Measurements from ENCODE around the gene BCL7A.

The BCL7A gene

DNA sequence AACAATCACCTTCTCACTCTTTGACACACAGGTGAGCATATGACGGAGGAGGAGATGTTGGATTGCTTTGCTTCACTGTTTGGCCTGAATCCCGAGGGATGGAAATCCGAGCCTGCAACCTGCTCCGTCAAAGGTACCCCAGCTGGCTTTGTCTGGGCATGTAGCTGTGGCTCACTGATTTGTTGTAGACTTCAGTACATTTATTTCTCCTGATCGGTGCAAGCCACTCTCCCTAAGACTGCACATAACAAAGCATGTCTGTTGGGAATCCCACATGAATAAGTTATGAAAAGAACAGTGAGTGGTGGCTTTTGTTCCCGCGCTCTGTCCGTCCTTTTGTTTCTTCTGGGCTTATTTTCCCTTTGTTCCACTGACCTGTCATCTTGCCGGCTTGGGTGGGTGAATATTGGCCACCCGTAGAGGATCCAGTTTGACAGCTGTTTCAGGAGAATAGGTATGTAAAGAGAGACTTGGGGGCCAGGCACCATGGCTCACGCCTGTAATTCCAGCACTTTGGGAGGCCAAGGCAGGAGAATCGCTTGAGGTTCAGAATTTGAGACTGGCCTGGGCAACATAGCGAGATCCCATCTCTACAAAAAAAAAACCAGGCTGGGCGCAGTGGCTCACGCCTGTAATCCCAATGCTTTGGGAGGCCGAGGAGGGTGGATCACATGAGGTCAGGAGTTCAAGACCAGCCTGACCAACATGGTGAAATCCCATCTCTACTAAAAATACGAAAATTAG, 20.0 kb upstream of the BCL7A start:
- no peak for DNase-seq

DNA sequence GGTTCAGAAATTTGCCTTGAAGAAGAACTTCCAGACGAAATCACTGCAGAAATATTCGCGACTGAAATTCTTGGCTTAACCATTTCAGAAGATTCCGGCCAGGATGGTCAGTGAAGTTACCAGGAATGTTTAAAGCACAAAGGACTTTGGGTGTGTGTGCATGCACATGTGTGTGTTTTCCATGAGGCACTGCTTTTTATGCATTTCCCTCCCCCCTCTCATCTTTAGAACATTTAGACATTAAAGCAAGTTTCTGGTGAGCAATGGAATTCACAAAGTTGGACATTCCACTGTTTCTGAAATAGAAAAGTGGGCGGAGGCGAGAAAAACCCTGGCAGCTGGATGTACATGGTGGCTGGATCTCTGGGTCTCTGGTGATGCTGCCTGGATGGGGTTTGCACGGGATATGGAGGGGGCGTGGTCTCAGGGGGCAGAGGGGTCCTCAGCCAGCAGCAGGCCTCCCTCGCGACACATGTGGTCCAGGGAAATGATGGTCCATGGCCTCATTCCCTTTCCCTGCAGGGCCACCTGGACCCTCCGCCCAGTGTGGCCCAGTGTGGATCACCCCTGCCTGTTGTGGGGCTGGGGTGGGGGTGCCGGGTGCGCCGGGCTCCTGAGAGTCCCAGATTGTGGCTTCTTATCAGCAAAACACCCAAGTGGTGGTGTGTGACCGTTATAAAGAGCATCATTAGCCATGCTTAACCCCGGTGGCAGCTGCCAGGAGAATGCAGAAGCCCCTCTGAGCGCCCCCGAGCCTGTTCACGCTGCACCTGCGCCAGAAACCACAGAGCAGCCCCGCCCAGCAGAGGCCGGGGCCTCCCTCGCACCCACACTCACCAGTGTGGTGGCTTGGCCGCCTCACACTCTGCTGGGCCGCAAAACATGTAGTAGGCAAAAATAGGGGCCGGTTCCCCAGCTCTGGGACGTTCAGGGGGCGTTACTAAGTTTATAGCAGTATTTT, 17.8 kb upstream of the BCL7A start:
- no peak for DNase-seq

DNA sequence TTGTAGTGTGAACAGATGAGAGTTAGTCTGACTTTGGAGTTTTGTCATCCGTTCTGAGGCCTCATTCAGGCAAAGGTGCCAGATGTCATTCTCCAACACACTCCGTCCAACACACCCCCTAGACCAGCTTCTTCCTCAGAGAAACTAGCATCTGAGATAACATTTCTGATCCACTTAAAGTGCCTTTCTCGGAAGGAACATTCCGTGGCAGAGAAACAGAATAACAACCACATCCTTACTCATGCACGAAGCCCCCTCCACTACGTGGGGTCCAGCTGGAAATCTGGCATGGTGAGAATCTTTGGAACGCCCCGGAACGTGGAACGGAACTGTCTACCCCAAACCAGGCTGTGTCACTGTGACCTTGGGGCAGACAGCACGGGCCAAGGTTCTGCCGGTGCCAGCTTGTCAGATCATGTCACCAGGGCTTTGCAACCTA, 17.0 kb upstream of the BCL7A start:
- DNase-seq: no peak

DNA sequence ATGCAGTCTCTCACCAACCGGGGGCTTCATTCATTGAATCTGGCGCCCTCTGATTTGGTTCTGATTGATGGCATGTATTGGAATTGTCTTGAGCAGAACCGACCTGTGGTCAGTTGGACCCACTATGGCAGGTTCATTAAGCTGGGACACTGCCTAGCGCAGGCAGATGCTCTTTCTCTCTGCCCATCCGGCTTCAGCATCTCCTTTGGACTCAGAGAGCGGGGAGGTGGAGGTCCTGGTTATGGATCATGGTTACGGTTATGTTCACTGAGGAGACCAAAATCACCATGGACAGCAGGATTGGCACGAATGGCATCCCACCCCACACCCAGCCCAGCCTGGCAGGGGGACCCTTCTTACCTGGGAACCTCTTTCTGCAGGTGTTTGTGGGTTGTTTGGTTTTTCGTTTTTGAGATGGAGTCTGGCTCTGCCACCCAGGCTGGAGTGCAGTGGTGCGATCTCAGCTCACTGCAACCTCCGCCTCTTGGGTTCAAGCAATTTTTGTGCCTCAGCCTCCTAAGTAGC, 16.4 kb upstream of the BCL7A start:
- no peak for DNase-seq

DNA sequence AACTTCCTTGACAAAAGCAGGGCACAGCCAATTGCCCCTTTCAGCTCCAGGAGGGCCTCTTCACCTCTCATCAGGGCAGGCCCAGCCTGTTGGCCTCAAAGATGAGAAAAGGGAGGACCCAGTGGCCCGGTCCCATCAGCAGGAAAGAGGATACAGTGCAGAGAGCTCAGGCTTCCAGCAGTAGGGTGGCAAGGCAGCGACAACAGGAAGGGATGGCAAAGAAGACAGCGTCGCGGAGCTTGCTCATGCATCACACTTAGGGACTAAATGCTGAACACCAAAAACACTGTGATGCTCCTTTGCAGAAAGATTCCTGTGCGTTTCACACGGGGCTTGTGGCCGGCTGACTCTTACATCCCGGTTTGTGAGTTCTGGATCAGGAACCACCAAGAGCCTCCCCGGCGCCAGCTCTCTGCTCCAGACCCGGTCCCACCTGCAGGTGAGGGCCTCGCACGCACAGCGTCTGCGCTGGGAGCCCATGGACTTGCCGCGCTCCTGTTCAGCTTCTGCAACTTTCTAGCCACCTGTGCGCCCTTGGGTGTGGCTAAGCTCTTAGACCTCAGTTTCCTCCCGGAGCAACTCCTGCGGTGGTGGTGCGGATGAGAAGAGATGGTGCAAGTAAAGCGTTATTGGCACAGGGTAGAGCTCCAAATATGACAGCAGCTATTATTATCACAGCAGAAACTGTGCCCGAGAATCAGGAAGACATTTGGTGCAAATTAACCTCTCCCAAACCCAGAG, 15.3 kb upstream of the BCL7A start:
- no peak for DNase-seq

DNA sequence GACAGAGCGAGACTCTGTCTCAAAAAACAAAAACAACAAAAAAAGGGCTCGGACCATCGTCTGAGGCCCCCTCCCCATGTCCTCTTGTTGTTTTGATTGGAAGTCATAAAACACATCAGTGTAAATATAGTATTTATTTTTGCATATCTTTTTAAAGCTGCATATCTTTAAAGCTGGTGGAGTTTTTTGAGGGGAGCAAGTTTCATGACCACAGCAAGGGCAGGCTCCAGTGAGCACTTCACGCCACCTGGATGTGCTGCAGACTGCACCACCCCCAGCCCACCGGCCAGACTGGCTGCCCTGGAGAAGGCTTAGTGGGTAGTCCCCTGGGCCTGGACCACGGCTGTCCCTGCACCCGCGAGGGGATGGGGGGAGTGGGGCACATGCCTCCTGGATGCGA, 11.9 kb upstream of the BCL7A start:
- no peak for DNase-seq

DNA sequence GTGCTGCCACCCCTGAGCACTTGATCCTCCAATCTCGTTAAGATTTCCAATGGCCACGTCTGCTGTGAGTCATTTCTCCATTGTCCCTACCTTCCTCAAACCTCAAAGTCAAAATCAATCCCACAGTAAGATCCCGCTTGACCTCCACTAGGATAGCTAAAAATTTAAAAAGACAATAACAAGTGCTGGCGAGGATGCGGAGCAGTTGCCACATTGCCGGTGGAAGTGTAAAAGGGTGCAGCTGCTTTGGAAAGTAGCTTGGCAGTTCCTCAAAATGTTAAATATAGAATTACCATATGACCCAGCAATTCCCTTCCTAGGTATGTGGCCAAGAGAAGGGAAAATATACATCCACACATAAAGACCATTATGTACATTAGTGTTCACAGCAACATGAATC, 9.5 kb upstream of the BCL7A start:
- no peak for DNase-seq

DNA sequence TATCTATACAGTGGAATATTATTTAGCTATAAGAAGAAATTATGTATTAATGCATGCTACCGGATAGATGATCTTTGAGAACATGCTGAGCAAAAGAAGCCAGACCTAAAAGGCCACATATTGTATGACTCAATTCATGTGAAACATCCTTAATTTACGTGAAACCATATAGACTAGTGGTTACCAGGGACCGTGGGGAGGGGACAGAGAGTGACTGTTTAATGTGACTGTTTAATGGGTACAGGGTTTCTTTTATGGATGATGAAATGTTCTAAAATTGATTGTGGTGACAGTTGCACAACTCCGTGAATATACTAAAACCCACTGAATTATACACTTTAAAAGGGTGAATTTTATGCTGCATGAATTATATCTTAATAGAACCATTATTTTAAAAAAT, 8.5 kb upstream of the BCL7A start:
- DNase-seq: no peak

DNA sequence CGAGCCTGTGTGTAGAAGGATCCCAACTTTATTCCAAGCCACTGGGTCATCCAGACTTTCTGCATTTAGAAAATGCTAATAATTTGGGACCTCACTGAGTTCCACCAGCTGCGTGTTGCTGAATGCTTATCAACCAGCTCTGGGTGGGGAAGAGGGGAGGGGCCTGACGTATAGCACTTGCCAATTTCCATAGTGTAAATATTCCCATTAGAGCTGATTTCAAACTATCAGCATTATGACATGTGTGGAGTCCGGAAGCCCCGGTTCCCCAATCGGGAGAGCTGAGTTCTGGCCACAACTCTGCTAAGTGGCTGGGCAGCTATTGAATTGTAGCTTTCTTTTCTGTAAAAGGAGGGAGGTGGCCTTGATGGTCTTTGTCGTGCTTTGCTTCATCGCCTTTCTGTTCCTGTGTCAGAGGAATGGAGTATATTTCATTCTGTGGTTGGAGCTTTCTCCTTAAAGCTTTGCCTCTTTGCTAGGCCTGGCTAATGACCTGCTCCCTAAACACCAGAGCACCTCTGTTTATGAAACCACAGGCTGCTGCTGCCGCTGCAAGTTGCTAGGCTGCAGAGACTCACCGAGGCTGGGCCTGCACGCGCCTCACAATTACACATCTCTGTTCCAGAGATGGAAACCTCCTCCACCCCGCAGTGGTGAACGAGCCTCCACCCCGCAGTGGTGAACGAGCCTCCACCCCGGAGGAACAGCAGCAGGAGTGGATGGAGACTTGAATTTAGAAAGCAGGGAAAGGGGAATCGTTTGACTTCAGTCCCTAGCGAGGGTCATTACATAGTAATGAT, 7.7 kb upstream of the BCL7A start:
- no peak for DNase-seq

DNA sequence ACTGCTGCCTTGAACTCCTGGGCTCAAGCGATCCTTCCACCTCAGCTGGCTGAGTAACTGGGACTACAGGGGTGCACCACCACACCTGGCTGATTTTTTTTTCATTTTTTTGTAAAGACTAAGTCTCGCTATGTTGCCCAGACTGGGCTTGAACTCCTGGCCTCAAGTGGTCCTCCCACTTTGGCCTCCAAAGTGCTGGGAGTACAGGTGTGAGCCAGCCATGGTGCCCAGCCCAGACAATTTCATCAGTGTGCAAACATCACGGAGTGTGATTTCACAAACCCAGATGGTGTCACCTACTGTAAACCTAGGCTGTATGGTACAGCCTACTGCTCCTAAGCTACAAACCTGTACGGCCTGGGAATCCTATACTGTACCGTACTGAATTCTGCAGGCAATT, 6.9 kb upstream of the BCL7A start:
- no peak for DNase-seq

DNA sequence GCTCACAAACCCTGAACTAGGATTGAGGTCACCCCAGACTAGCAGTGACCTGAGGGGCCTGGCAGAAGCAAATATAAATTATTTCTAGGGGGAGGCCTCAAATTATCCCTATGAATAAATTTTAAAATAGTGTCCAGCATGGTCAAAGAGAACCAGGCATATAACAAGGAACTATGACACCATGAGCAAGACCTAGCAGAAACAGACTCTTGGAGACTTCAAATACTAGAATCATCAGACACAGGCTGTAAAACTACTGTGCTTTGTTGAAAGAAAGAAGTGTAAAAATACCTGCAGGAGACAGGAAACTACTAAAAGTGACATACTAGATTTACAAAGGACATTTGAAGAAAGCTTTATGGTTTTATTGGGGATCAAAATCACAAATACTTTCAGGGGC, 3.2 kb upstream of the BCL7A start:
- DNase-seq: no peak

DNA sequence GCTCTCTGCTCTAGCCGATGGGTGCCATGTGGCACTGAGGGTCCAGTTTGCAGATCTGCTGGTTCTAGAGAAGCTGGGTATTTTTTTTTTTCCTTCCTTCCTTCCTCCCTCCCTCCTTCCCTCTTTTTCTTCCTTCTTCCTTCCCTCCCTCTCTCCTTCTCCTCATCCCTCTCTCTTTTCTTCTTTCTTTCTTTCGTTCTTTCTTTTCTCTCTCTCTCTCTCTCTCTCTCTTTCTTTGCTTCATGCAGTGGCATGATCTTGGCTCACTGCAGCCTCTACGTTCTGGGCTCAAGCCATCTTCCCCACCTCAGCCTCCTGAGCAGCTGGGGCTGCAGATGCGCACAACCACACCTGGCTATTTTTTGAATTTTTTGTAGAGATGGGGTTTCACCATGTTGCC, 2.7 kb upstream of the BCL7A start:
- DNase-seq: no peak

DNA sequence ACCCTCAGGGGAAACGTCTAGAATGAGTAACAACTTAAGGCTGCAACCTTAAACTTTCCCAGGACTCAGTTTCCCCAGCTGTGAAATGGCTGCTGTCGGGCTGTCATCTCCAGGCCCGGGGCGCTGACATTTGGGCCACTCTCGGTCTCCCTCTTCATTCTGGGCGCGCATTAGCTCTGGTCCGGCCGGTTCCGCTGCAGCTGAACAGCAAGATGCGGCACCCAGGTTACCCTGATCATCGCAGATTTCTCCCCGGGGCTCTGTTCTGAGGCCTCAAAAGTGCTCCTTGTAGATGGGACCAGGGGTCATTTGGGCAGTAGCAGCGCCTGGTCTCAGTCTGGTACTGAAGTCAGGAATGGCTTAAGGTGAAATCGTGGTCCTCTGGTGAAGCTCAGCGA, 890 bp upstream of the BCL7A start:
- DNase-seq: no peak

DNA sequence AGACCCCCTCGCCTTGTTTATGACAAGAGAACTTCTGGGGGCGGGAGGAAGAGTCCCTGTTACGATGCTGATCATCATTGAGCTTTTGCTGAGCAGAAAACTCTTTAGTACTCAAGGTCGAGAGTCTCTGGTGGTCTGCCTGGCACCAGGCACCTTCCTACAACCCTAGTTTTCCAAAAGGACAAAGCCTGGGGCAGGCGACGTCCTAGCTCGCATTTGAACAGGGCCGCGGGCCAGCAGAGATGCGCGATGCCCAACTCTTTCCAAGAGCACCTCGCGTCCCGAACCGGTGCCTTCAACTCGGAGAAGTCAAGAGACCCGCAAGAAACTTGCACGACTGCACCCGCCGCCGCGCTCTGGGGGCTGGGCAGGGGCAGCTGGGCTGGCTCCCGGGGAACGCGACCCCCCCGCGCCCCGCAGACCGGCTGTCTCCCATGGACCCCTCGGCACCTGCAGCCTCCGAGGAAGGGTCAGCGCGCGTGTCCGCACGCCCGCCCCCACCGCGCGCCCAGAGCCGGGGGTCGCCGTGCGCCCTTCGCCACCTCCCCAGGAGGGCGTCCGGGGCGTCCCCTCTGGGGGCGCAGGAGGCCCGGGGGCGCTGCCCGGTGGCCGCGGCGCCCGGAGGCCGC, 377 bp upstream of the BCL7A start:
- peak; percentile 27 for DNase-seq

DNA sequence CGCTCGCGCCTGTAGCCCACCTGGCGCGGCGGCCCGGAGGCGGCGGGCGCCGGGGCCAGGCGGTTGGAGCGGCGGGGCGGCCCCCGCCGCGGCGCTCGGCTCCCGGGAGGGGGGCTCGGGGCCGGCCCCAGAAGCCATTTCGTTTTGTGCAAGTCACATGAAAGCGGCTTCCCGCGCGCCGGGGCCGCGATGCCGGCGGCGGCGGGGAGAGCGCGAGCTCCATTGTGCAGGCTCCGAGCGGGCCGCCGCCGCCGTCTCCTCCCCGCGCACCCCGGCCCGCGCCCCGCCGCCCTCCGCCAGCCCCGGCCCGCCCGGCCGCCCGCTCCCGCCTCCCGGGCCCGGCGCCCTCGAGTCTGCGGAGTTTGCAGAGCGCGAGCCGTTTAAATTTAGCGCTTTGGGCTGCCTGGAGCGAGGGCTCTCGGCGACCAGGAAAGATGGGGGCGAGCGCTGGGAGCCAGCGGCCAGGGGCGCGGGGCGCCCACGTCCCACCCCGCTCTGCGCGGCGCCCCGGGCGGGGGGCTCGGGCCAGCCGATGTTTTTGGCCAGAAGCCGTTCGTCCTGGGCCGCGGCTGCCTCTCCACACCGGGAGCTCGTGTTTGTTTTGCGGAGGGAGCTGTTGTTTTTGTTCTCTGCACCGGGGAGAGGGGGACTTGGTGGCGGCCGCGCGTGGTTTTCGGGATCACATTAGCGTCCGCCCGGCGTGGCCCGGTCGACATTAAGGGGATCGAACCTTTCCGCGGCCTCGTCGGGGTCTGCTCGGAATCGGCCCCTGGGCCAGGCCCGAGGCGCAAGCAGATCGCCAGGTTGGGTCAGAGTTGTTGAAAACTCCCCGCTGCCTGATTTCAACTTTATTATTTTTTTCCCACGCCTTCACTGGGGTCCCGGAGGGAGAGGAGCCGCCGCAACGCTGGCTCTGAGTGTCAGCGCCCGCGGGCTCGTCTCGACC, 982 bp downstream of the BCL7A start:
- DNase-seq: no peak

DNA sequence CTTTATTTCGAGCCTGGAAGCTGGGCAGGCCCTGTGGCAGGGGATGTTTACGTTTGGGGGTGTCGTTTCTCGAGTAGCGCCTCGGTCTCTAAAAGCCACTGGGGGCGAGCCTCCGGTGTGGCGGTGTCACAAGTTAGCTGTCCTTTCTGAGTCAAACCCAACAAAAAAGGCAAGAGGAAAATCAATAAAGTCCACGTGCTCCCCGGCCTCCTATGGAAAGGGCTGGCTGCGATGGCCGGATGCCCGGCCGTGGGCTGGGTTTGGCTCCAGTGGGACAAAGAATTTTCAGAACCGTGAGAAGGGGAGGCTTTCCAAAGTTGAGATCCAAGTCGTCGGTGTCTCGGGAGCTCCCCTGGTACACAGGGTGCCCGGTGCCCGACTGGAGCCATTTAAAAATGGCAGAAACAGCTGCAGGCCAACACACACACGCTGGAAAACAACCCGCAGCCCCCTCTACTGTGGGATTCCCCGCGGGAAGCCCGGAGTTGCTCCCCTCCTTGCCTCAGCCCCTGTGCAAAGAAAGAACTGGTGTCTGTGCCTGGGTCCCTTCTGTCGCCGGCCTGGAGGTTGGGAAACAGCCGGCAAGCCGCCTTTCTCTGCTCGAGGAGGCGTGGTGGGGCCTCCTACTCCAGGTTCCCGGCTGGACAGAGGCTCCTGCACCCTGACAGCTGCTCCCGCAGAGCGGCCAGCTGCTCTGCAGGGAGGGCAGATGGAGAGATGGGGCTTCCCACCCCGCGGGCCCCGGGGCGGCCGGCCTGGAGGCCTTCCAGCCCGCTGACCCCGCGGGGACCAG, 1.9 kb downstream of the BCL7A start:
- peak; percentile 47 for DNase-seq

DNA sequence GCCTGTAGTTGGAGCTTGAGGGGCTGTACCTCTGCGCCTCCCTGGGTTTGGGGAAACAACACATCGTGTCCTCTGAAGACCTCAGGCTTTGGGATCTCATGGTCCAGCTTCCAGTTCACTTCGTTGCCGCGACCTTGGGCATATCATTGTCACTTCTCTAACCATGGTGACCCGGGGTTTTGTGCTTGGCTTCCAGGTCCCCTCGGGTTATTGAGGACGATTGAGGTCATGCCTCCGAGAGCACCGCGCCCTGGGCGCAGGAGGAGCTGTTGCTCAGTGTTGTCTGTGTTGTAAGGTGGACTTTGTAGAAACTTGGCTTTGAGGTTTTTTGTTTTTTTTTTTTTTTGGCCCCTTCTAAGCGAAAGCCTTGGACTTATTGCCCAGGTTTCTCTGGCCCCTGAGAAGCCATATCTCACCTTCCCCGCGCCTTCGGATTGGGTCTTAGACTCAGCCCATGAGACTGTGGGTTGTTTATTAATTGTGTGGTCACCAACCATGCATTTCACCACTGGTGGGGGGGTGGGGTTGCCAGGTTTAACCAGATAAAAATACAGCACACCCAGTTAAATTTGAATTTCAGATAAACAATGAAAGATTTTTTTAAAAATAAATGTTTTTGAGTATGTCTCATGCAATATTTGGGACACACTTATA, 2.6 kb downstream of the BCL7A start:
- no peak for DNase-seq

DNA sequence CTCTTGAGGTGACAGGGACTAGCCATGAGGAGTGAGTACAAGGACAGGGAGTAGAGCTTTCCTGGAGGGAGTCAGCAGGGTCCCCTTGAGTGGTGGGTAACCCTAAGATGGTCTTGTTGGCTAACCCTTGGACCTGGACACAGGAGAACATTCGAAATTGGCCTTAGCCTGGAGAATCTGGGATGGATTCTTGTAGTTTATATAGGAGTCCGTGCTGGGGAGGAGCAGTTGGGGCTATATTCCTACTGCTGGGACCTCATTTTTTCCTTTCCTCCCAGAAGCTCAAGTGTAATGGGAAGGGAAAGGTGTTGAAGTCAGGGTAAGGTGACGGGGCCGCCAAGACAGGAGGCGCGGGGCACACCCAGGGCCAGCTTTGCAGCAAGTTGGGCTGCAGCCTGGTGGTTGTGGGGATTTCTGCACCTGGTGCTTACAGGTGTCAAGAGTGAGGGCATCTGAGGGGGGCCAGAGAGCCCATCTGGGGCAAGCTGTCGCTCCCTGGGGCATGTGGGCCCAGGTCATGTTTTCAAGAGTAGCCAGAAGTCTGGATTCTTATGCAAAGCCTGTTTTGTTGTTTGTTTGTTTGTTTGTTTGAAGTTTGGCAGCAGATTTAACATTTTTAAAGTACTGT, 5.1 kb downstream of the BCL7A start:
- no peak for DNase-seq
